ENCODE data around the gene TMTC2.
"Not testable (repeated sequence)": the region's sequence is repeated elsewhere in the genome, so short reads cannot be mapped to it uniquely, and the experiment has no call there.

TMTC2 gene

DNA sequence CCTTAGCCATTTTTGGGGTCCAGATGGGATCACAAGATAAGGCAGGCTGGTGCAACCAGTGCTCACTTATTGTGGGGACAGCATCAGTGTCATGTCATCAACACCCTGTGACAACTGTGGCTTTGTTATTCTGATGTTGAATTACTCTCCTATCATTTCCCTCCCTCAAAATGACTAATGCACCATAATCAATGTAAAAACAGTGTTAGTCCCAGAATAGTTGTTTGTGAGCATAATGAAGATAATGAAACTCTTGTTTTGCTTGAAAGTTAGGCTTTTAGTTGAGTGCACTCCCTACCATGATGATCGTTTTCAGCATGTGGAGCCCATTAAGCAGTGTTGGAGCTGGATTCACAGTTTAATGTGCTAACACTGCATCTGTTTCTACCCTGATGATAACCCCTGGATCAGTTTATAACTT is 151.4 kb downstream of the TMTC2 start:
- in situ Hi-C loops (cut with MboI; ENCODE audit: low sequenced_read_pairs) = no loop called here

DNA sequence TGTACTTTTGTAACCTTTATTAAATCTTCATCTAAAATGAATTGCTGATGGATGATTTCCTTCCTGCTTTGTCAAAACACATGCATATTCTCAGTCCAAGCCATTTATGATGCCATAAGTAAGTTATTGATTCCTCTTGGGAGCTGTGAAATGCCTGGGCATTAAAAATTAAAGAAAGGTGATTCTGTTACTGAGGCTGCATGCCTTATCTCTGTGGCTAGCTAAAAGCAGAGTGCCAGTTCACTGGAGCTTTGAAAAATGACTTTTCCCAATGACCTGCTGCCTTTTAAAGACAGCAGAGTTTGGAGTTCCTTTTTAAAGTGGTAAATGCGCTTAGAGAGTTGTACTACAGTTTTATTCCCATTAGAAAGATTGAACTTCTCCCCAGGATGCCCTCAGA is 152.1 kb downstream of the TMTC2 start:
- in situ Hi-C loops (cut with MboI; ENCODE audit: low sequenced_read_pairs) = no loop called here

DNA sequence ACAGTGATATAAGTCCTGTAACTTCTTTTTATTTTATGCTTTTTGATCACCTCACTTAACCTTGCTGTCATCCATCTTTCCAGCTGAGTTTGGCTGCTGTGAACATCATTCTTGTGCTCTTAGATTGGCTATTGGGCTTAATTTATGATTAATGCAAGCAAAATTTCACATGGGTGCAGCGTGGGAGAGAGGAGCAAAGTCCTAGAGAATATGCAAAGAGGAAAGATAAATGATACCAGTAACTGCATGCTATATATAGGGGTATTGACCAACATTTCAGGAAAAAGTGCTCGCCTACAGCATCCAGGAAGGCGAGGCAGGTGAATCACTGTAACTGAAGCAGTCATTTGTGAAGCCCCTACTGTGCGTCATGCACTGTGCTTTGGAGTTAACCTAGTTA is 153.1 kb downstream of the TMTC2 start:
- in situ Hi-C loops (cut with MboI; ENCODE audit: low sequenced_read_pairs) = no loop called here

DNA sequence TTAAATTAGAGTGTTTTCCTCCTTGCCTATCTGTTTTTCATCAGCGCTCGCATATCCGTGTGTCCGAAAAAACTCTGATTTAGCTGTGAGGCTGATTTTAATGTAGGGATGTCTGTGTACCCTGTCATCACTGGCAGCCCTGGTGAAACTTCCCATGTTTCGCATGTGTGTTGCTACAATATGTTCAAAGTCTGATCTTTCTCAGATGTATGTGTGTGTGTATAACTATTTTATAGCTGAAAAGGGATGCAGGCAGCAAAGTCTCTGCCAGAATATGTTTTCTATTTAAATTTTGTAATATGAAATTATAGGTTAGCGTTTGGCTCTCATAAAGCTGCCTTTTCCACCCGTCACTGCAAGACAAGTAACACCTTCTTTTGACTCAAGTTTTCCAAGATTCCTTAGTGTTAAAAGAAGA is 154.8 kb downstream of the TMTC2 start:
- in situ Hi-C loops (cut with MboI; ENCODE audit: low sequenced_read_pairs) = no loop called here

DNA sequence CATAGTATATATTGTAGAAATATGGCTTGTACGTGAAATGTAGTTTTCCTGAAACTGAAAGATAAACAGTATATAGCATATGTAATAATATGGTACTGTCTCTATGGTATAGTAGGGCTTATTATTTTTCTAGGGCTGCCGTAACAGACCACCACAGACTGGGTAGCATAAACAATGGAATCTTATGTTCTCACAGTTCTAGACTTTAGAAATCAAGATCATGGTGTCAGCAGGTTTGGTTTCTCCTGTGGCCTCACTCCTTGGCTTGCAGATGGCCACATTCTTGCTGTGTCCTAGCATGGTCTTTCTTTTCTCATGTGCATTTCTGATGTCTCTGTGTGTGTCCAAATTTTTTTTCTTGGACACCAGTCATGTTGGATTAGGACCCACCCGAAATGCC is 155.8 kb downstream of the TMTC2 start:
- in situ Hi-C loops (cut with MboI; ENCODE audit: low sequenced_read_pairs) = no loop called here

DNA sequence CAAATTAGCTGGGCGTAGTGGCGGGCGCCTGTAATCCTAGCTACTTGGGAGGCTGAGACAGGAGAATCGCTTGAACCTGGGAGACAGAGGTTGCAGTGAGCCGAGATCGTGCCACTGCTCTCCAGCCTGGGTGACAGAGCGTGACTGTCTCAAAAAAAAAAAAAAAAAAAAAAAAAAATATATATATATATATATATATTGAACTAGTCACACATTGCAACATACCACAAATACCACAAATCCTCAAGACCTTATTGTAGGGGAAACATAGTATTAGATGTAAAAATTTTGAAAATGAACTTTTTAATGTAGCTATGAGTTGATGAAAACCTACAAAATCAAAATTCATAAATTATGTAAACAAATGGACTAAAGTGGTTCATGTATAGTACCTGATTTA is 158.4 kb downstream of the TMTC2 start:
- in situ Hi-C loops (cut with MboI; ENCODE audit: low sequenced_read_pairs) = not testable (repeated sequence)

DNA sequence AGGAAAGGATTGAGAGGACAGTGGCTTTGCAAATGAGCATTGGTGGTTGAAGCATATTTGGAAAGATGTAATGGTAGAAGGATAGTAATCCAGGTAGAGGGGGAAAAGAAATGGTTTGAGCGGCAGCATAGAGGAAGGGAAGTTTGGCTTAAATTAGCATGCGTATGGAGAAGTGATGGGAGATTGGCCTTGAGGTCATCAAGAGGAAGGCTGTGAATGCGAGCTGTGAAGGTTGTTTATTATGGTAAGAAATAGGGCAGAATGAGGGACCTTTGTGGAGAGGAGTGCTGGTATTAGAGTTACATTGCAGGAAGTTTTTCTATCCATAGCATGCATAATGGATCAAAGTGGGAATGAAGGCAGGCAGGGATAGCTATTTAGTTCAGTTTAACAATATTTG is 162.1 kb downstream of the TMTC2 start:
- in situ Hi-C loops (cut with MboI; ENCODE audit: low sequenced_read_pairs) = no loop called here

DNA sequence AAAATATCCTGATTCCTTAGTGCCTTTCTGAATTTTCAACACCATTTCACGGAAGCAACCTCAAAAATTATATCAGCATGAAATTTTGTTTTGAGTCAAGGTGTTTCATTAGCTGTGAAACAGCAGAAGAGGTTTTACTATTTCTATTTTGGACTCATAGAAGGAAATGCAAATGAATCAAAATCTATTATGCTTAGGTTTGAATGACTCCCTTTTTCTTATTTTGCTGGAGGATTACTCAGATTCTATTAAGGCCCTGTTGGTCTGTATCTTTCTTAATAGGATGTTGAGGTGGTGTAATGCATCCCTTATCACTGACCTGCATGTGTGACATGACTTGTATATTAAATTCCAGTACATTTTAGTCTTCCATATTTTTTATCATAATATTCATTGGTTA is 165.8 kb downstream of the TMTC2 start:
- in situ Hi-C loops (cut with MboI; ENCODE audit: low sequenced_read_pairs) = no loop called here

DNA sequence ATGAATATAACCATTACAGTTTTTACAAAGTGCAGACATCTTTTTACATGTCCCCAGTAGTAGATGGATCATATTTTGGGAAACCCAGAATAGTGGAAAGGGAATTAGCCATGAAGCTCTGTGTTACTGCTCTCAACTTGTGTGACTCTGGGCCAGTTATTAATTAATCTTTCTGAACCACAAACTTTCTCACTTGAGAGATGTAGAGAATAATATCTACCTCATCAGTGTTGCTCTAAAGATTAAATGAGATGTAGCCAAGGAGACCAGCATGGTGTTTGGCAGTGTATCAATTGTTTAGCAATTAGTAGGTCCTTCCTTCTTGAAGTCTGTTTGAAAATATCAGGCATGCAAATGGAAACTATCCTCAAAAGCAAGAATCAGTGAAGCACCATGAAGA is 169.2 kb downstream of the TMTC2 start:
- in situ Hi-C loops (cut with MboI; ENCODE audit: low sequenced_read_pairs) = no loop called here

DNA sequence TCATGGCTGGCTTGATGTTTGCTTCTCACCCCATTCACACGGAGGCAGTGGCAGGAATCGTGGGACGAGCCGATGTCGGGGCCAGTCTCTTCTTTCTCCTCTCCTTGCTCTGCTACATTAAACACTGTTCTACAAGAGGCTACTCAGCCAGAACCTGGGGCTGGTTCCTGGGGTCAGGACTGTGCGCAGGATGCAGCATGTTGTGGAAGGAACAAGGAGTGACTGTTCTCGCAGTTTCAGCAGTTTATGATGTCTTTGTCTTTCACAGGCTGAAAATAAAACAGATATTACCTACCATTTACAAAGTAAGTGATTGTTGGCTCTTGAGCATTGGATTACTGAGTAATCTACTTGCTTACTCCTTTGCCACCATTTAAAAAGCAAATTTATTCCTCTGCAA is 170.6 kb downstream of the TMTC2 start:
- in situ Hi-C loops (cut with MboI; ENCODE audit: low sequenced_read_pairs) = no loop called here

DNA sequence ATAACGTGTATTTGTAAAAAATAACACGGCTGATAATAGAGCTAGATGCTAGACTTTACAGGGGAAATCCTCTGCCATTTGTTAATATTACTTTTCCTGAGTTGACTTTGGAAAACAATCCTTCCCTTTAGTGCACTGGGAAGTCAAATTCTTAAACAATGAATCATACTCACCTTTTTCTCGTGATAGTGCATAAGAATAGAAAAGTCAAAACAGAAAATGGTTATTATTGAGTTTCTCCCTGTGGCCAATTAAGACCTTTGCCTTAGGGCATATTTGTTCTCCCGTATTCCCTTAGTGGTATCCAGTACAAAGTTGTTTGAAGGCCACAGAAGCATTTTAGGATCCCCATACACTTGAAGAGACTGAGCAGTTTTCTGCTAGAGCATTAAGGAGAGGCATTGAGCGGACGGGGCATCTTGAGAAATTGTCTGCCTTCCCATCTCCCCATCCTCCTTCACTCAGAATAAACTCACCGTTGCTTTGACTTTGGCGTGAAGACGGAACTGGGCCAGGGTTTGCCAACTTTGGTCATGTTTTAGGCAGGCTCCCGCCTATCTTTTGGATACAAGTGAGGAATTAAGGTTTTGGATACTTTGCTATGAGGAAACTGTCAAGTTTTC is 171.3 kb downstream of the TMTC2 start:
- in situ Hi-C loops (cut with MboI; ENCODE audit: low sequenced_read_pairs) = no loop called here

DNA sequence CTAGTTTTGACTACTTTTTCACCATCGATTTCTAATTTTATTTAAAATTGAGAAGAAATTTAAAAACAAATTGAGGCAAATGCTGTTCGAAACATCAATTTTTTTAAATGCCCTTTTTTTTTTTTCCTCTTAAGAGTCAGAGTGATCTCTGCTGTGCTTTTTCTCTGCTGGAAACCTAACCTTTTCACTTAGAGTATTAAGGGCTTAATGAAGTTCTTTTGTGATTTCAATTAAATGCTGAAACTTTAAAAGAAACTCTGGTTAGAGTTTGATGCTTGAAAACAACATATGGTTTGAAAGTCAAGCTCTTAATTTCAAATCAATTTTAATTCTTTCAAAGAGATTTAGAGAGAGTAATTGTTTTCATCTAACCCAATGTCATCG is 171.8 kb downstream of the TMTC2 start:
- in situ Hi-C loops (cut with MboI; ENCODE audit: low sequenced_read_pairs) = no loop called here

DNA sequence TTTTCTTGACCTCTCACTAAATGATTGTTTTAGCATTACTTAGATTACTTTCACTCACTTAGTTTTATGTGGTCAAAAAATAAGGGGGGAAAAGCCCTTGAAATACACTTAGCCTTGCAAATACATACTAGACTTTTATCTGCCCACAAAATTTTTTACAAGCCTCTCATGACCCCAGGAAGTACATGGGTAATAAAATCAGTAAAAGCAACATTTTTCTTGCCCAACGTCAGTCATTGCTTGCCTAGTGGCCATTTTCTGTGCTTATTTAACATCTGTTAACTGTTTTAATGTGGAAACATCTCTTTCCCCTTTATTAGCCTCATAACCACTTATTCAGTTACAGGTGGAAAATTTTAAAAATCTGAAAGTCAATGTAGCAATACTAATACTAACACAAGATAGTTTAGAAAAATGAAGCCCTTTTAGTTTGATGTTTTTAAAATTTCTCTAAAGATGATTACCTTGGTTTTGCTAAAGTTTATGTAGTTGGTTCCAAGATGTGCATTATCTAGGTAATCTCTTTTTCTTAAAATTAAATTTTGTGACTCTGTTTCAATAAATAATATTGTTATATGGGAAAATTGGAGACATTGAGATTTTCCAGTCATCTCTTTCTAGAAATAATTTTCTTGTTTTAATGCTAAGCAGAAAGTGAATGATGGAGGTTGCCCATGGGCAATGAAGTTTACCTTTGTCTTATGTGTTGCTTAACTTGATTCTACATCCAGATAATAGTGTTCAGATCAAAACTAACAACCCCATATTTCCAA is 175.5 kb downstream of the TMTC2 start:
- in situ Hi-C loops (cut with MboI; ENCODE audit: low sequenced_read_pairs) = no loop called here

DNA sequence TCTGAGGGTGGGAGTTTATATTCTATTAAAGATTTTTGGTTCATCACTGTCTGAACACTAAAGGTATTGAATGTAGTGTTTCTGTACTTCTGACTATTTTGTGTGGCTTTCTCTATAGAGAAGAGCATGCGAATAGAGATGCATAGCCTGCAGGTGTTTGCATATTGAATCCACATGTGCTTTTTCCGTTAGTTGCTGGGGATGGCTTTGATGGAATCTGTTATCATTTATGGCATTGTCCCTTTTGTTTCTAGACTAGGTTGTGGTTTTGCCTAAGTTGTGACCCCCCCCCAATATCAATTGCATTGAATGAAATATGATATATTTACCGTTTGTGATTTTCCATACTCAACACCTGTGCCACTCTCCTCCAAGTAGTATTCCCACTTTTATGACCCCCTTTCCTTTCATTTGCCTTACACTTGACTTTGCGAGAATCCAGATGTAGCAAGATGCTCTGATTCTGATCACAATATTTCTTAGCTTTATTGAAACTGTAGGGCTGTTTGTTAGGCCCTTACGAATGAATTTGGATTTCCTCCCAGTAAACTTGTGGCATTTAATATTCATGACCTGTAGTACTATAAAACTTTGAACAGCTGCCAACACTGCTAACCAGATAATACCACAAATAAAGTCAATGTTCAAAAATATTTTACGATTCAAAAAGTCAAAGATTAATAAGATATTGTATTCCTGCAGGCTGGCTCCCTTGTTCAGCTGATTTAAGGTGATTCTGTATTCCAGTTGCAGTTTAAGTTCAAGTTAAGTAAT is 176.4 kb downstream of the TMTC2 start:
- in situ Hi-C loops (cut with MboI; ENCODE audit: low sequenced_read_pairs) = no loop called here

DNA sequence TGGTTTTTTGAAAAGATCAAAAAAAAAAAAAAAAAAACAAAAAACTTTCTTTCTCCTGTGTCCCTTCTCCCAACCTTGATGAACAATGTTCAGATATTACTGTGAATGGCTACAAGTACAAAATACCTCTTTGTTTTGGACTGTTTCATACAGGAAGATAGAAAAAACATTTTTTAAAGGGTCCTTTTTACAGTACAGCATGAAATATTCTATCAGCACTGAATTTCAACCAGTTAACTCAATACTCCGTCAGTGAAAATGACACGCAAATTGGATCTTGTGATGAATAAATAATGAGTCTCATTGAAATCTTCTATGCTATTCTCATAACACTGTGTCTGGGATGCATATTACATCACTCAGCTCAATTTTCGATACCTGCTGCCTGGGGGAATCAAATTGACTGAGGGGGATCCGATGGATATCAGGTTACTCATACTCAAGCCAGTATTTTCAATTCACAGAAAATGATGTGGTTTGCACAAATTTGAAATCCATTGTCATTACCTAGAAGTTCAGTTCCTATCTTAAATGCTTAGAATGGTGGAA is 179.6 kb downstream of the TMTC2 start:
- in situ Hi-C loops (cut with MboI; ENCODE audit: low sequenced_read_pairs) = no loop called here

DNA sequence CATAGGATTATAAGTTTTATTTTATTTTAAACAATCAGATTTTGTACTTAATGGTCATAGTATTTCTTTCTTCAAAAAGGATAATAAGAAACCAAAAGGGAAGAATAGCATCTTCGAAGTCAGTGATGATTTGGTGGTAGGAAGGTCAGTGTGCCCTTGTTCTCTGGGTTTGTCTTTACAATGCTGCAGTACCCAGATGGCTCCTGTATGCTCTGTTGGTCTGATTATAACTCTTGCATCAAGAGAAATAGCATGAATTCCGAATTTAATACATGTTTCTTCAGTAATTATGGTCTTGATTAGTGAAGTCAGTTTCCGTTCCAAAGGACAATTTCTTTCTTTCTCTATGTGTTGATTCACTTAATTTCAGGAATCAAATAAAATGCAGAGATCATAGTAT is 180.2 kb downstream of the TMTC2 start:
- in situ Hi-C loops (cut with MboI; ENCODE audit: low sequenced_read_pairs) = no loop called here

DNA sequence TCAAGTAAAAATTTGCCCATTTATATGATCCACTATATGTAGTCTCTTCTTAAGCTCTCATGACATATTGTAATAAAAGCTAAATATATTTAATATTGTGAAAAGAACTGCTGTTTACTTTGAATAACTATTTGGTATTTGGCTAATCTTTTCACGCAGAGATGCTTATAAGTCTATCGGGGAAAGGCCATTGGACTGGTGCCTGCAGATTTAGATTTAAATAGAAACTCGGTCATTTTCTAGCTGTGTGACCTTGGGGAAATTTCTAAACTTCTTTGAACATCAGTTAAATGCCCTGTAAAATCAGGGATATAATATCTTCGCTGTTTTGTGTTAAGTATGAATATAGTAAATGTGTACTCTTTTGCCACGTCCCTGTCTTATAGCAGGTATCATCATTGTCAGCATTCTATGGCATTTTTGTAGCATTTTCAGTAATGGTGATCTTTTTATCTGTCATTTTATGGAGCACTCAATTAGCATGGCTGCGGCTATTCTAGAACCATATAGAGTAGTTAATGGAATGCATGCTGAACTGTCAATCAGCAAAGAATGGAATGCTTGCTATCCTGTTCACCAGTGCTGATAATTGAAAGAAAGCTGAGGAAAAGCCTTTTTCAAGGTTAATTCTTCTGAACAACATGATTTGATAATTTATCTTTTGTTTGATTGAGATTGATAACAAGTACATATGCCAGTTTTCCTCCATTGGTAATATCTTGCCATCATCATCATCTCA is 181.2 kb downstream of the TMTC2 start:
- in situ Hi-C loops (cut with MboI; ENCODE audit: low sequenced_read_pairs) = no loop called here

DNA sequence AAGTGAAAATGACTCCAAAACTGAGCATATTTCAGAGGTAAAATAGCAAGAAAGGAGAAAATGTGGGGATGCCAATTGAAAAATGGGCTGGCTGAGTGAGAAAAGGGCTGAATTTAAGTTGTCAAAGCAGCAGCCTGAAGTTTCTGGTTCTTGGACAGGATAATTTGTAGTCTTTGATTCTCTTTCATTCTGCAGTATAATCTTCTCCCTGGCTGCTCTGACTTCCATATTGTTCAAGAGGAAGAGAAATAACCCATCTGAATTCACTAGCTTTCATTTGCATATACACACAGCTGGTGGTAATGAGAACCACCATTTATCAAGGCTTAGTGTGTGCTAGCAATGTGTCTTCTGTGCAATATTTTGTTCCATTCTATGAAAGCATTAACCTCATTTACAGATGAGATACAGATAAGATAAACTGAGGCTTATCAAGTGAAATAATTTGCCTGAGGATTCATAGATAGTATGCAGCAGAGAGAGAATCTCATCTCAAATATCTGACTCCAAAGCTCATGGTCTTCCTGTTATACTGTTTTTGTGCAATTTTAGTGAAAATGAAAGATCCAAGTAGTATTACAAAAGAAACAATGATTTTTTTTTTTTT is 184.2 kb downstream of the TMTC2 start:
- in situ Hi-C loops (cut with MboI; ENCODE audit: low sequenced_read_pairs) = no loop called here

DNA sequence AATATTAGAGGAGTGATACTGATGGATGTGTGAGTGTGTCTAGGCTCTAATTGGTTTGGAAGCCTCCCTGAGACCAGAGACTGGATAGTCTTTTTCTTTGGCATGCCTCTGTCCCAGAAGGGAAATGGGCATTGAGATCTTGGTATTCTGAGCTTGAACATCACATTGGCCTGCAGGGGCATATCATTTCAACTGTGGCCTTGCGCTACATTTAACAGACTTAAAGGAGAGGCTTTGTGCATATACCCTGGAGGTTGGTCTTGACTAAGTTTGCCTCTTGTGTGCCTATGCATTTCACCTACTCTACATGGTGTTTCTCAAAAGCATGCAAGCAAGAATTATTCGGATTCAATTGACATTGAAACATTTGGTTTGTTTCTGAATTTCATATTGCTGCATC is 185.4 kb downstream of the TMTC2 start:
- in situ Hi-C loops (cut with MboI; ENCODE audit: low sequenced_read_pairs) = no loop called here

DNA sequence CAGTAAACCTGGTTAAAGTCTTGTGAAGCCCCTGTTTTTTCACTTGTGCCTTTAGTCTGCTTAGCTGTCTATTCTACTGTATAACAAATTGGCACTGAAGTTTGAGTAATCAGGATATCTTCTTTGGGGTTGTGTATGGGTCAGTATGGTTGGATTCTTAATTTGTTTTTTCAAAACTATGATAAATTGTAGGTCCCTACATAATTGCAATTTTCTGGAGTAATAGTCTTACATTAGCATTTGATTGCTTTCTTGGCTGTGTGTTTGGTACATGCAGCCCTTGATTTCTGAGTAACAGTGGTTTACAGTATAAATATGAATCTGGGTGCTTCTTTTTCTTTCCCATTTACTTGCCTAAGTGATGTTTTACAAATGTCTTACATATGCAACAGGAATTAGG is 186.6 kb downstream of the TMTC2 start:
- in situ Hi-C loops (cut with MboI; ENCODE audit: low sequenced_read_pairs) = no loop called here

DNA sequence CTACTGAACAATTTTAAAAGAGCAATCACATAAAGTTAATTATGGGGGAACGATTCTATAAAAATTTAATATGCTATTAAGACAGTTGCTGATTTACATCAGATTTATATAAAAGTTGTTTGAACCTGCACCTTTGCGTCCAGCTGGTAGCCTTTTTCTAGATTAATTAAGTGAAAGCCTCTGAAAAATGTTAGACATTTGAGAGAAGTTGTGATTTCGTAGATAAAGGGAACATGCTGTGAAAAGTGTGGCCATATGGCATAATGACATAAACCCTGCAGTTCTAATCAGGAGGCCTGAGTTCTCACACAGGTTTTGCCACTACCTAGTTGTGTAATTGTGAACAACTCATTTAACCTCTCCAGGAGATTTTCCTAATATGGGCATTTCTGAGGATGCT is 187.2 kb downstream of the TMTC2 start:
- in situ Hi-C loops (cut with MboI; ENCODE audit: low sequenced_read_pairs) = no loop called here

Data from HL-60/S4 treated with phorbol 12-myristate 13-acetate at 8.2 ng/mL for 4 days and 3 days (cell line).